Midbrain (tissue), 1 donor: ENCODE results near the gene ZNF248.

Source experiments
- DNase-seq: peaks from one replicate; lab custom pipeline; 2025; lab: John Stamatoyannopoulos, UW

The ZNF248 gene

GRCh38 chr10:37821237-37821636 is 36.2 kb downstream of the ZNF248 start:
- no peak for DNase-seq

GRCh38 chr10:37819797-37820196 is 37.6 kb downstream of the ZNF248 start:
- no peak for DNase-seq

- DNase-seq, result no peak
Observed at GRCh38 chr10:37816290-37816689, 41.1 kb downstream of the ZNF248 start.

GRCh38 chr10:37813763-37814162 is 43.6 kb downstream of the ZNF248 start:
- no peak for DNase-seq

- DNase-seq, result no peak
Observed at GRCh38 chr10:37812290-37812689, 45.1 kb downstream of the ZNF248 start.

GRCh38 chr10:37803269-37803668 is 54.1 kb downstream of the ZNF248 start:
- DNase-seq, result no peak

- DNase-seq, result no peak
Observed at GRCh38 chr10:37801557-37801956, 55.9 kb downstream of the ZNF248 start.

- no peak for DNase-seq
Observed at GRCh38 chr10:37794305-37794976, 63.0 kb downstream of the ZNF248 start.

- no peak for DNase-seq
Observed at GRCh38 chr10:37789590-37789989, 67.8 kb downstream of the ZNF248 start.

GRCh38 chr10:37784678-37785077 is 72.7 kb downstream of the ZNF248 start:
- no peak for DNase-seq

- no peak for DNase-seq
Observed at GRCh38 chr10:37780536-37780935, 76.9 kb downstream of the ZNF248 start.

- no peak for DNase-seq
Observed at GRCh38 chr10:37777056-37777455, 80.4 kb downstream of the ZNF248 start.

GRCh38 chr10:37775612-37776011 is 81.8 kb downstream of the ZNF248 start:
- no peak for DNase-seq

- no peak for DNase-seq
Observed at GRCh38 chr10:37774351-37774750, 83.1 kb downstream of the ZNF248 start.

- DNase-seq, result no peak
Observed at GRCh38 chr10:37765216-37765615, 92.2 kb downstream of the ZNF248 start.

GRCh38 chr10:37763132-37763531 is 94.3 kb downstream of the ZNF248 start:
- DNase-seq, result no peak

- DNase-seq, result no peak
Observed at GRCh38 chr10:37762287-37762686, 95.1 kb downstream of the ZNF248 start.

- DNase-seq, result no peak
Observed at GRCh38 chr10:37760817-37761216, 96.6 kb downstream of the ZNF248 start.

- DNase-seq, result no peak
Observed at GRCh38 chr10:37758074-37758473, 99.3 kb downstream of the ZNF248 start.

GRCh38 chr10:37754538-37755323 is 102.7 kb downstream of the ZNF248 start:
- DNase-seq, result peak; percentile 16

- DNase-seq, result no peak
Observed at GRCh38 chr10:37752334-37752875, 105.0 kb downstream of the ZNF248 start.

- DNase-seq, result no peak
Observed at GRCh38 chr10:37748170-37748569, 109.2 kb downstream of the ZNF248 start.

GRCh38 chr10:37747081-37747480 is 110.3 kb downstream of the ZNF248 start:
- DNase-seq, result no peak
